Ascending aorta (tissue), 2 donors: ENCODE measurements around the gene CYP4F22. TPM values are rescaled to one million over a fixed set of nuclear protein-coding genes. Genes with fewer than 3 reads are reported as not detected.

Source experiments
- DNase-seq, 2 donors: peaks; one replicate each; pipeline ENCODE4 v3.0.0-alpha.2; 2019; ENCODE audit warnings: low spot score in 2 of 2
- H3K27ac ChIP-seq, 2 donors: fragments of 200-600 bp; sonication (generic); one replicate each; pipeline ENCODE4 v1.5.1; 2016 to 2017; ENCODE audit warnings: mild to moderate bottlenecking in 1 of 2
- H3K27me3 ChIP-seq: fragments of 200-600 bp; sonication (generic); one replicate; pipeline ENCODE4 v1.5.1; 2017
- H3K36me3 ChIP-seq, 2 donors: fragments of 200-600 bp; sonication (generic); one replicate each; pipeline ENCODE4 v1.5.1; 2016
- H3K4me1 ChIP-seq, 2 donors: fragments of 200-600 bp; sonication (generic); one replicate each; pipeline ENCODE4 v1.5.1; 2016 to 2017; ENCODE audit warnings: mild to moderate bottlenecking in 1 of 2
- H3K4me3 ChIP-seq, 2 donors: fragments of 200-600 bp; sonication (generic); one replicate each; pipeline ENCODE4 v1.5.1; 2016 to 2017; ENCODE audit warnings: mild to moderate bottlenecking in 1 of 2
- H3K9me3 ChIP-seq, 2 donors: fragments of 200-600 bp; sonication (generic); one replicate each; pipeline ENCODE4 v1.5.1; 2016
- intact Hi-C: fragments of 100-400 bp; cut with DNase I; formaldehyde crosslinking; loops from one replicate; pipeline ENCODE4 v1.15.1; 2023
- total RNA-seq: library from RNA; depleted of rRNA; stranded (reverse); fragments of >200 nt; gene quantifications from one replicate; pipeline ENCODE4 v1.1.0, GENCODE V29; 2016
- TF ChIP-seq, protein P1 (sequence below), 3 experiments: fragments of 200-600 bp in 2 of 3; fragments of 450-650 bp in 1 of 3; sonication (generic) in 2 of 3; IDR thresholded peaks; one replicate each; pipeline ENCODE4 v1.5.1; 2016 to 2019; ENCODE audit warnings: antibody characterized with exemption in 3 of 3, mild to moderate bottlenecking in 1 of 3, moderate library complexity in 1 of 3

CYP4F22 gene
- not detected for total RNA-seq

DNA sequence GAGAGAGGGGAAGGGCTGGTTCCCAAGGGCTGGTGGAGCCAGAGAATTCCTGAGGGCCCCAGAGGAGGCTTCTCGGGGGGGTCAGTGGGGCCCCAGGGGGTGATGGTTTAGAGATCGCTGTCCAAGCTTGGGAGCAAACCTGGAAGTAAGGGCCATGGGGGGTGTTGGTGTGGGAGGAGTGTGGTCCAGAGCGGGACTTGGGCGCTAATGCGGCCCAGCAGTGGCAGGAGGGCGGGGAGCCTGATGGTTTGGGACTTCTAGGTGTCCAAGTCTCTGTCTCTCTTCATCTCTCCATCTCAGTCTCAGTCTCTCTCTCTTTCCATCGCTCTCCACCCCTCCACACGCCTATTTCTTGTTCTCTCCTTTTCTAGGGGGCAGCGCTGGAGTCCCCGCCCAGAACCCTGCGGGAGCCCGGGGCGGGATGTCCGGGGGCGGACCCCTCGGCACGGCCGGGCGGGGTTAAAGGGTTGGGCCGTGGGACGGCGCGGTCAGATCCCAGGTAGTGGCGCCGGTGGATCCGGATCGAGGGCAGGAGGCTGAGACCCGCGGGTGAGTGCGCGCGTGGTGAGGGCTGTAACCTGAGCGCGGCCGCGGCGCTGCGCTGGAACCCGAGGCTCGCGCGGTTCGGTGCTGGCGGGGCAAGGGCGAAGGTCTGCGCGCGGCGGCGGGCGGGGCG is at the start of gene CYP4F22:
TSS of gene CYP4F22 (plus strand) at position 491 of the 676 bp plus-strand sequence. CDS start 16,812 bp downstream, outside the sequence.
- Histone ChIP-seq H3K4me1 (no peaks in the 10 kb centered on the region), H3K36me3 (no peaks in the 10 kb centered on the region), H3K27ac (no peak within 1 kb of the TSS), H3K27me3 (no peaks in the 10 kb centered on the region), H3K9me3 (no peaks in the 10 kb centered on the region), H3K4me3 (peak within 1 kb of the TSS in 1 of 2 donors; percentile 44)
- TF ChIP-seq, protein P1, sequence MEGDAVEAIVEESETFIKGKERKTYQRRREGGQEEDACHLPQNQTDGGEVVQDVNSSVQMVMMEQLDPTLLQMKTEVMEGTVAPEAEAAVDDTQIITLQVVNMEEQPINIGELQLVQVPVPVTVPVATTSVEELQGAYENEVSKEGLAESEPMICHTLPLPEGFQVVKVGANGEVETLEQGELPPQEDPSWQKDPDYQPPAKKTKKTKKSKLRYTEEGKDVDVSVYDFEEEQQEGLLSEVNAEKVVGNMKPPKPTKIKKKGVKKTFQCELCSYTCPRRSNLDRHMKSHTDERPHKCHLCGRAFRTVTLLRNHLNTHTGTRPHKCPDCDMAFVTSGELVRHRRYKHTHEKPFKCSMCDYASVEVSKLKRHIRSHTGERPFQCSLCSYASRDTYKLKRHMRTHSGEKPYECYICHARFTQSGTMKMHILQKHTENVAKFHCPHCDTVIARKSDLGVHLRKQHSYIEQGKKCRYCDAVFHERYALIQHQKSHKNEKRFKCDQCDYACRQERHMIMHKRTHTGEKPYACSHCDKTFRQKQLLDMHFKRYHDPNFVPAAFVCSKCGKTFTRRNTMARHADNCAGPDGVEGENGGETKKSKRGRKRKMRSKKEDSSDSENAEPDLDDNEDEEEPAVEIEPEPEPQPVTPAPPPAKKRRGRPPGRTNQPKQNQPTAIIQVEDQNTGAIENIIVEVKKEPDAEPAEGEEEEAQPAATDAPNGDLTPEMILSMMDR (IDR thresholded peaks at IDR 0.05) = no peak
- intact Hi-C loops = no loop called here
- DNase-seq = no peak

DNA sequence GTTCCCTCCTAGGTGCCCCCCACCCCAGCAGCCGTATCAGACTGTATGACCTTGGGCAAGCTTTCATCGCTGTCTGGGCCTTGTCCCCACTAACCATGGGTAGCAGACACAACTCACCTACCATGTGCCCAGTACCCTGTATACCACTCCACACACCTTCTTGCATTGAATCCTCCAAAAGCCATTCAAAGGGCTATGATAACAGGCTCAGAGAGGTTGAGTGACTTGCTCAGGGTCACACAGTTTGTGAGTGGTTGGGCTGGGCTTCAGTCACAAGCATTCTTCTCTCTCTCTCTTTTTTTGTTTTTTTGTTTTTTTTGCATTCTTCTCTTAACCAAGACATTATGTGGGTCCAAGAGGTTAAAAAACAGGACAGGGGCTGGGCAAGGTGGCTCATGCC is 46.6 kb upstream of the CYP4F22 start:
- Histone ChIP-seq H3K4me3 (no peak overlapping the region), H3K27me3 (peaks cover 5% of the 10 kb centered on the region), H3K27ac (no peak overlapping the region), H3K36me3 (no peaks in the 10 kb centered on the region), H3K4me1 (peaks cover 3% of the 10 kb centered on the region in 2 donors), H3K9me3 (no peaks in the 10 kb centered on the region)
- no peak for DNase-seq
- intact Hi-C loops = no loop called here
- TF ChIP-seq, protein P1 (IDR thresholded peaks at IDR 0.05) = no peak

DNA sequence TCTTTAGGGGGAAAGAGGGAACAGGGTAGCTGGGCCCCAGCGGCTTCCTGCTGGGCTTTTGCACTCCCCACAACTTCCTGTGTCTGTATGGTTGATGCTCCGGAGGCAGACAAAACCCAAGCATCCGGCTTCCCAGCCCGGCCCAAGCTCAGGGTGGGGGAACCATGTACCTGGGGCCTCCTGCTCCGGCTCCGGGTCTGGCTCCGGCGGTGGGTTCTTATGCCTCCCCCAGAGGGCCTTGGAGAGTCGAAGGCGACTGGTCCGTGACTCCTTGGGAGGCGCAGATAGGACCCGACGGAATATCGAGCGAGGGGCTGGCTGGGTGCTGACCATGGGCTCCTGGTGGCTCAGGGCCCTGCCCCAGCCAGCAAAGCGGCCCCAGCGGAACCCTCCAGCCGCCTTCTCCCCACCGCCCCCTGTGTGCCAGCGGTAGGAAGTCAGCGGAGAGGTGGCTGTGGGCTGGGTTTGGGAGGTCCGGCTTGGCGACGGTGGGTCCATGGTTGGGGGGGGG is 44.4 kb upstream of the CYP4F22 start:
- intact Hi-C loops = no loop called here
- H3K27me3 ChIP-seq = peaks cover under 1% of the 10 kb centered on the region

DNA sequence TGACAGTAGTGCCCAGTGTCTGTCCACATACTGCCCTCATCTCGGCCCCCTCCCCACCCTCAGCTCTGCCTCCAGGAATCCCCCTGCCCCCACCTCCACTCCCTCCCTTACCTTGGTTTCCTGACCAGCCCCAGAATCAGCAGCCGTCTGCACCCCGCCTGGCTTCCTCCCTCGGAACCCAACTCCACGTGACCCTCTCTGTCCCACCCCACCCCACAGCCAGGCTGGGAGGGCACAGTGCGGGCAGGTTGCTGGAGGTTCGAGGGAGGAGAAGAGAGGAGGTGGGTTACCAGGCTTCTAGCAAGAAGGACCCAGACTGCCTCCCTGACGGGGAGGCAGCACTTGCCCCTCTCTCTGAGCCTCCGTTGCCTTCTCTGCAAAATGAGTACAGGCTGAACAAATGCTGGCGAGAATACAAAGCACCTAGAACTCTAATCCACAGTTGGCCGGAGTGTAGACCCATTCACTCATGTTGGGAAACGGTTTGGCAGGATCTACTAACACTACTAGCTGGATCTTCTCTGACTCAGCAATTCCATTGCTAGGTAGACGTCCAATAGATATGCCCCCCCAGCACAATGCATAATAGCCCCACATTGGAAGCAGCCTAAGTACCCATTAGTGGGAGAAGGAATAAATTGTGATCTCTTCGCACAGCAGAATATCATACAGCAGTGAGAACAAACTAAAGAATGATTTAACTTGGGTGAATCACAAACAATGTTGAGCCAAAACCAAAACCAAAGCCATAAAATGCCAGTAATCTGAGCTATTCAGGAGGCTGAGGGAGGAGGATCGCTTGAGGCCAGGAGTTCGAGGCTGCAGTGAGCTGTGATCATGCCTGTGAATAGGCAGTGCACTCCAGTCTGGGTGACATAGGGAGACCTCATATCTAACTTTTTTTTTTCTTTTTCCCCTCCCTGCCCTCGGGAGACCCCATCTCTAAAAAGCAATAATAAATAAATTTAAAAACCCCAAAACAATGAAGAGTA is 43.6 kb upstream of the CYP4F22 start, which contains the start of gene RASAL3:
TSS of gene RASAL3 (minus strand) at position 151 of the 992 bp plus-strand sequence. CDS start 186 bp downstream, outside the sequence.
- Histone ChIP-seq H3K4me1 (peaks cover 0 to 4% of the 10 kb centered on the region in 2 donors), H3K27ac (no peak within 1 kb of the TSS), H3K9me3 (no peaks in the 10 kb centered on the region), H3K27me3 (peaks cover 8% of the 10 kb centered on the region), H3K36me3 (no peaks in the 10 kb centered on the region), H3K4me3 (peak within 1 kb of the TSS; percentile 30 to 50)
- intact Hi-C loops = no loop called here
- TF ChIP-seq, protein P1 (IDR thresholded peaks at IDR 0.05) = no peak
- DNase-seq = no peak

More for the DNA sequence above, 44.4 kb upstream of the CYP4F22 start:
- no peak overlapping the region for H3K27ac ChIP-seq
- no peaks in the 10 kb centered on the region for H3K4me1 ChIP-seq
- H3K36me3 ChIP-seq = no peaks in the 10 kb centered on the region
- TF ChIP-seq, protein P1 (IDR thresholded peaks at IDR 0.05) = no peak
- H3K4me3 ChIP-seq = peak overlapping the region; percentile 30 to 50
- no peaks in the 10 kb centered on the region for H3K9me3 ChIP-seq
- no peak for DNase-seq

DNA sequence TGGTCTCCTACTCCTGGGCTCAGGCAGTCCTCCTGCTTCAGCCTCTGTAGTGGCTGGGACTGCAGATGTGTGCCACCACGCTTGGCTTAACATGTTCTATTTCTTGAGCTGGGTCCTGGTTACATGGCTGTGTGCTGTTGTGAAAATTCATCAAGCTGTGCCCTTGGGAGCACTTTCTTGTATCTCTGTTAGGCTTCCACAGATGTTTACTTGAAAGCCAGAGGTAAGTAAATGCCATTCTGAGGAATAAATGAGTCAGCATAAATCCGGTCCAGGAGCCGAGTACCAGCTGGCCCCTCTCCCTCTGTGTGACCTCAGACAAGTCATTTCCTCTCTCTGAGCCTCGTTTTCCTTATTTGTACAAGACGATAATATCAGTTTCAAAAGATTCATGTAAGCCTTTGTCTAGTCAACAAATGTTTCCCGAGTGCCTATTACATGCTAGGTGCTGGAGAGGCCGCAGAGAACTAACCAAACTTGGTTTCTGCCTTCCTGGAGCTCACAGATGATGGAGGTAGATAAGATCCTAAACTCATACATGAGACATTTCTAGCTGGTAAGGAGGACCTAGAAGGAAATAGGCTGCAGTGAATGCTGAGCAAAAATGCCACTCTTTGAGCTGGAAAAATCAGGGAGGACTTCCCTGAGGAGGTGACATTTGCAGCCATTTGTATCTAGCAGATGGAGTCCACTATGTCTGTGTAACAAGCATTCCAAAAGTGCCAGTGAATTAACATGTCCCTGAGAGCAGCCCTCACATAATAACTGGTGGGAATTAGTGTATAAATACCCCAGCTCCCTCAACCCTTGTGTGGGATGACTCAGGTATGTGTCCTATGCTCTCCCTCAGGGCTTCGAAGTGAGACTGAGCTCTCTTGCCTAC is 41.2 kb upstream of the CYP4F22 start:
- intact Hi-C loops = no loop called here
- H3K27me3 ChIP-seq = peaks cover 17% of the 10 kb centered on the region

More for the DNA sequence above, 41.2 kb upstream of the CYP4F22 start:
- no peak for DNase-seq
- H3K4me1 ChIP-seq = peaks cover 0 to 5% of the 10 kb centered on the region in 2 donors
- no peak overlapping the region for H3K27ac ChIP-seq
- TF ChIP-seq, protein P1 (IDR thresholded peaks at IDR 0.05) = no peak
- no peaks in the 10 kb centered on the region for H3K36me3 ChIP-seq
- no peaks in the 10 kb centered on the region for H3K9me3 ChIP-seq
- H3K4me3 ChIP-seq = no peak overlapping the region
